HFFc6 (cell line): Measurements from ENCODE around the gene RBFOX1. TPM values are rescaled to one million over a fixed set of nuclear protein-coding genes. Genes with fewer than 3 reads are reported as not detected.

Source experiments
- DNase-seq: peaks from one replicate; pipeline ENCODE4 v3.0.0-alpha.2; 2018
- H3K27ac Mint-ChIP-seq: 2 replicates; pipeline ENCODE4 v1.8.0; 2020; ENCODE audit warnings: mild to moderate bottlenecking, mixed read lengths
- H3K27me3 Mint-ChIP-seq: 2 replicates; pipeline ENCODE4 v1.8.0; 2021; ENCODE audit warnings: mild to moderate bottlenecking, moderate library complexity, mixed read lengths; ENCODE audit not compliant: insufficient read depth
- H3K36me3 Mint-ChIP-seq: 2 replicates; pipeline ENCODE4 v1.8.0; 2021; ENCODE audit warnings: low read depth, mixed read lengths
- H3K4me1 Mint-ChIP-seq: 2 replicates; pipeline ENCODE4 v1.8.0; 2020; ENCODE audit warnings: low read depth, mixed read lengths
- H3K4me3 Mint-ChIP-seq: 2 replicates; pipeline ENCODE4 v1.8.0; 2020; ENCODE audit warnings: mild to moderate bottlenecking, moderate library complexity, mixed read lengths
- H3K9me3 Mint-ChIP-seq: 2 replicates; pipeline ENCODE4 v1.8.0; 2020; ENCODE audit warnings: mild to moderate bottlenecking, mixed read lengths
- total RNA-seq, 6 experiments: library from RNA; stranded (reverse); fragmentation: NEBNext Ultra II Directional; extraction: Animal tissue kit (Norgen Biotek cat#: 25700); gene quantifications; 2 replicates in 1 of 6; 3 replicates in 5 of 6; pipeline ENCODE4 v1.2.3, GENCODE V29; 2021
- TF ChIP-seq, protein P1 (sequence below): fragments of 200-600 bp; sonication (generic); IDR thresholded peaks from 2 replicates; pipeline ENCODE4 v1.5.0; 2021; ENCODE audit warnings: antibody characterized with exemption, mild to moderate bottlenecking

The RBFOX1 gene
- total RNA-seq, 6 experiments from 2014 or later: not detected

DNA sequence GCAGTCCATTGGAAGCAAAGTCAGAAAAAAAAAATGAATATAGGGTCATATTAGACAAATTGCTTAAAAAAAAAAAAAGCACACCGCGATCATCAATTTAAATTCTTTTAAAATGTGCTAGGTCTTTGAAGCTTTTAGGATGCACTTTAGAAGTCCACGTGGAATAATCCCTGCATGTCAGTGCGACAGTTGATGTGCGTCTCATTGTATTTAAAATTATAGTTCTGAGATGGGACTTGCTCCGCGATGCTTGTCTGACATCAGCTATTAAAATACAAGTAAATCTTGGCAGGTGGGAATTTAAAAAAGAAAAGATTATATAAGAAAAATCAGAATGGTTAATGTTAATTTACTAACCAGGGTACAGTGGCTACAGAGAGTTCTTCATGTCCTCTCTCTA, 105.2 kb downstream of the RBFOX1 start:
- TF ChIP-seq, protein P1, sequence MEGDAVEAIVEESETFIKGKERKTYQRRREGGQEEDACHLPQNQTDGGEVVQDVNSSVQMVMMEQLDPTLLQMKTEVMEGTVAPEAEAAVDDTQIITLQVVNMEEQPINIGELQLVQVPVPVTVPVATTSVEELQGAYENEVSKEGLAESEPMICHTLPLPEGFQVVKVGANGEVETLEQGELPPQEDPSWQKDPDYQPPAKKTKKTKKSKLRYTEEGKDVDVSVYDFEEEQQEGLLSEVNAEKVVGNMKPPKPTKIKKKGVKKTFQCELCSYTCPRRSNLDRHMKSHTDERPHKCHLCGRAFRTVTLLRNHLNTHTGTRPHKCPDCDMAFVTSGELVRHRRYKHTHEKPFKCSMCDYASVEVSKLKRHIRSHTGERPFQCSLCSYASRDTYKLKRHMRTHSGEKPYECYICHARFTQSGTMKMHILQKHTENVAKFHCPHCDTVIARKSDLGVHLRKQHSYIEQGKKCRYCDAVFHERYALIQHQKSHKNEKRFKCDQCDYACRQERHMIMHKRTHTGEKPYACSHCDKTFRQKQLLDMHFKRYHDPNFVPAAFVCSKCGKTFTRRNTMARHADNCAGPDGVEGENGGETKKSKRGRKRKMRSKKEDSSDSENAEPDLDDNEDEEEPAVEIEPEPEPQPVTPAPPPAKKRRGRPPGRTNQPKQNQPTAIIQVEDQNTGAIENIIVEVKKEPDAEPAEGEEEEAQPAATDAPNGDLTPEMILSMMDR: no peak
- Mint-ChIP-seq H3K9me3 (peaks cover 32% of the 10 kb centered on the region), H3K27me3 (no peaks in the 10 kb centered on the region), H3K27ac (no peak overlapping the region), H3K4me3 (no peak overlapping the region), H3K4me1 (no peaks in the 10 kb centered on the region), H3K36me3 (0 out of 2 replicates have a peak, but pooled peaks cover 2% of the 10 kb centered on the region)
- no peak for DNase-seq

- Mint-ChIP-seq H3K27ac (no peak overlapping the region), H3K4me1 (no peaks in the 10 kb centered on the region), H3K4me3 (no peak overlapping the region), H3K27me3 (no peaks in the 10 kb centered on the region), H3K9me3 (peaks cover 24% of the 10 kb centered on the region), H3K36me3 (no peaks in the 10 kb centered on the region)
- TF ChIP-seq, protein P1: no peak
- DNase-seq: no peak
These were observed 106.0 kb downstream of the RBFOX1 start for GRCh38 chr16:7438601-7439000.

DNA sequence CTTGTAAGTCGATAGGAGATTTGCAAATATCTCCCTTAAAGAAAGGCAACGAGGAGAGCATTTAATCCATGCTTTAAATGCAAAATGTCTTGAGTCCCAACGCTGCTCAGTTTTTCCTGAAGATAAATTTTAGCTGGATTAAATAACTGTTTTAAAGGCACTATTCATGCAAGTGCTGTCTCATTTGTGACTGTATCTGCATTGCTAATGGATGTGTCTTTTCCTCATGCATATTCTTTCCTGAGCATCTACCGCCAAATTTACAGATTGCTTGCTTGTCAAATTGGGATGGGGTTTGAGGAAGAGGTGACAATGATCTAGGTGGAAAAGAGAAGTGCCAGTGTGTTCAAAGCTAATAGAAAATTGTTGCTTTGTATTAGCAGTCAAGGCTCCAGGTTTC, 106.9 kb downstream of the RBFOX1 start:
- H3K36me3 Mint-ChIP-seq: no peaks in the 10 kb centered on the region
- no peak for DNase-seq

DNA sequence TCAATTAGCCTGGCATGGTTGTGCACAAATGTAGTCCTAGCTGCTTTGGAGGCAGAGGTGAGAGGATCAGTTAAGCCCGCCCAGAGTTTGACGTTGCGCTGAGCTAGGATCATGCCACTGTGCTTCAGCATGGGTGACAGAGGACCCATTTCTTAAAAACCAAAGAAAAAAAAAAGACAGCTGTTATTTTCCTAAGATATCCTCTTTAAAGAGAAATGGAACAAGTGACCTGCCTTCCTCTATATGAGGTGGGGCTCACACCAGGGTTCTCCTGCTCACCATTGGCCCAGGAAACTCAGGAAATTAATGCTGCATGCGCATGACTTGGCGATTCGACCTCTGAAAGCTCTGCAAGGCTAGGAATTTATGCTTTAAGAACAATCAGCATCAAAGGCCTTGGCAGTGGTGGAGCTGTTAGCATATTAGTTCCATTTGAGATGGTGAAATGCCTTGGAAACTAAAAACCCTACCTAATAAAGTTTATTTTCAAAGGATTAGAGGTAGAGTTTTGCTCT, 108.3 kb downstream of the RBFOX1 start:
- no peak overlapping the region for H3K4me3 Mint-ChIP-seq
- peaks cover 22% of the 10 kb centered on the region for H3K9me3 Mint-ChIP-seq
- DNase-seq: no peak
- no peak overlapping the region for H3K27ac Mint-ChIP-seq
- TF ChIP-seq, protein P1: no peak
- 0 out of 2 replicates have a peak, but pooled peaks cover 3% of the 10 kb centered on the region for H3K36me3 Mint-ChIP-seq
- no peaks in the 10 kb centered on the region for H3K27me3 Mint-ChIP-seq
- no peaks in the 10 kb centered on the region for H3K4me1 Mint-ChIP-seq

More for the DNA sequence above, 106.9 kb downstream of the RBFOX1 start:
- no peak overlapping the region for H3K27ac Mint-ChIP-seq
- no peaks in the 10 kb centered on the region for H3K27me3 Mint-ChIP-seq
- TF ChIP-seq, protein P1: no peak
- H3K4me1 Mint-ChIP-seq: no peaks in the 10 kb centered on the region
- H3K4me3 Mint-ChIP-seq: no peak overlapping the region
- peaks cover 20% of the 10 kb centered on the region for H3K9me3 Mint-ChIP-seq

DNA sequence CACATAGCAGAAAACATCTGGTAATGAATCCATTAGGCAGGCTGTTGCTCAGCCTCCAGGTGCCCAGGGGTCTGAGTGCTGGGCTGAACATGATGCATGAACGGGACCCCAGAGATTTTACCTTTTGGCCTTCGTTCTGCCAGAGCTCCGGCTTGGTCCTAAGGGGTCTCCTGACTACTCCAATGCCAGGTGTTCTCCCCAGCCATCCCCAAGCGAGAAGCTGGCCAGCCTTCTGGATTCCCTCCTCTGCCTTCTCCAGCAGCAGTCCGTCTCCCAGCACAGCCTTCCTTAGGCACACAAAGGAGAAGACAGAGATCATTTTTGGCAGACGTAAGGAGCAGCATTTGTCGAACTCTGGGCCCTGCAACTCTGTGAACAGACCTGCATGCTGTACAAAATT, 109.4 kb downstream of the RBFOX1 start:
- TF ChIP-seq, protein P1: no peak
- Mint-ChIP-seq H3K9me3 (peaks cover 28% of the 10 kb centered on the region), H3K27me3 (no peaks in the 10 kb centered on the region), H3K27ac (no peak overlapping the region), H3K4me3 (no peak overlapping the region), H3K4me1 (no peaks in the 10 kb centered on the region), H3K36me3 (0 out of 2 replicates have a peak, but pooled peaks cover 9% of the 10 kb centered on the region)
- no peak for DNase-seq
